Measurements from ENCODE around the gene TMPRSS2.
"Not testable (repeated sequence)": the region's sequence is repeated elsewhere in the genome, so short reads cannot be mapped to it uniquely, and the experiment has no call there.

TMPRSS2 gene

DNA sequence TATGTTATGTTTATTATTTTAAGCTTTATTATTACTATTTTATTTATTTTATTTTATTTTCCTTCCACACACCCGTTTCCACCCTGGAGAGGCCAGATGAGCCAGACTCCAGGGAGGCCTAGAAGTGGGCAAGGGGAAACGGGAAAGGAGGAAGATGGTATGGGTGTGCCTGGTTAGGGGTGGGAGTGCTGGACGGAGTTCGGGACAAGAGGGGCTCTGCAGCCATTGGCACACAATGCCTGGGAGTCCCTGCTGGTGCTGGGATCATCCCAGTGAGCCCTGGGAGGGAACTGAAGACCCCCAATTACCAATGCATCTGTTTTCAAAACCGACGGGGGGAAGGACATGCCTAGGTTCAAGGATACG is 82.4 kb downstream of the TMPRSS2 start:
- DNase-seq: no peak

- not testable (repeated sequence) for DNase-seq
Measured at GRCh38 chr21:41423305-41423636, 84.7 kb downstream of the TMPRSS2 start.

DNA sequence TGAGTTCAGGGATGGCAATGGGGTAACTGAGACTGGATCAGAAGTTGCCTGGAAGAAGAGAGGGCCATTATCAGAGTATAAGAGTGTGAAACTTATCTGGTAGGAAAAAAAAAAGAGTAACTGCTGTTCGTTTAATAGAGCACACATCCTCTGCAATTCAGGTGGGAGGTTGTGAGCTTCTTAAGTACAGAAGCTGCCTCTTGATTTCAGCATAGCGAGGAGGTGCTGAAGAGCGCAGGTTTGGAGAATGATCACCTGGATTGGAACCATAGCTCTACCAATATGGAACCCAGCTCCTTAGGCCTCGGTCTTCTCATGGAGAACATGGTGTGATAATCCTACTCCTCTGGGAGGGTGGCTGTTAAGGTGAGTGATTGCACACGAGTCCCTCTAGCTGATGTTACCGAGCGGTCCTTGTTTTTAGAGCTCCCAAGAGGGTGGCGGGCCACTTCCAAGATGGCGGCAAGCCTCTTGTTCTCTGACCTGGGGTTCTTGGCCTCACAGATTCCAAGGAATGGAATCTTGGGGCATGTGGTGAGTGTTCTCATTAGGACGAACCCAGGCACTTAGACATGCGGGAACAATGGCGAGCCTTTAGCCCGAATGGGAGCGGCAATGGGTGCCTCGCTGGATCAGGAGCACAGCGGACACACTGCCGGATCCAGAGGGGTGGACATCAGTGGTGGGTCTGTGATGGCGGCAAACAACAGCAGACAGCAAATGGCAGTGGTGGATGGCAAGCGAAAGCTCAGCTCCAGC is 85.2 kb downstream of the TMPRSS2 start:
- no peak for DNase-seq

- DNase-seq: not testable (repeated sequence)
Measured at GRCh38 chr21:41420998-41421397, 87.0 kb downstream of the TMPRSS2 start.

DNA sequence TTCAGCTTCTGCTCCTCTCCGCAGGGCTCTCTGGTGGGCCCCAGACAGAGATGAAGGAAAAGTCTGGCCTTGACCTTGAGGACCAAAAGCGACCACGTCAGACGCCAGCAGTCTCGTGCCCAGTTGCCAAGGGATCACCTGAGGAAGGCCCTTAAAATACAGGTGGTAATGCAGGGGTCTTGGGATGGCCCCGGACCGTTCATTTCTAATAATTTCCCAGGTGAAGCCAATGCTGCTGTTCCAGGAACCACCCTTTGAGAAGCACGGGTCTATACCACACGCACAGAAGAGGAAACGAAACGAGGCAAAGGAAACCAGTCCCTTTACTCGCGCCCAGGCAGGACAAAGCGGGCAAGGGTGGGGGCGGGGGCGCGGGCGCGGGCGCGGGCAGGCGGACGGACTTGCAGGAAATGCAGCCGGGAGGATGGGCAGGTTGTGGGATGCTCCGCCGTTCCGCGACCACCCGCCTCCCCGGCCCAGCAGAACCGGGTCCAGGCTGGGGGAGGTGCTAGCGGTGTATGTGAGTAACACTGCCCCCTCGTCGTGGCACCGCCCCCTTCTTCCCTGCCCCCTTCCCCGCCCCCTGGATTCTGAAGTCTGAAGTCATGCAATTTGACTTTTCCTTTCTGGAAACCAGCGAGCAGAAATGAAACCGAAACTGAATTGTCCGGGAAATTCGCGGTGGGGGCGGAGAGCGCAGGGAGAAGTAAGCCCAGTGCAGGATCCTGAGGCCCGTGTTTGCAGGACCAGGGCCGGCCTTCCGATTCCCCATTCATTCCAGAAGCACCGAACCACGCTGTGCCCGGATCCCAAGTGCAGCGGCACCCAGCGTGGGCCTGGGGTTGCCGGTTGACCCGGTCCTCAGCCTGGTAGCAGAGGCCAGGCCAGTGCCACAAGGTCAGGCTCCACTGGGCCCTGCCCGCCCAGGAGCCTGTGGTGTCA is 87.8 kb downstream of the TMPRSS2 start:
- peak; percentile 92 for DNase-seq

DNA sequence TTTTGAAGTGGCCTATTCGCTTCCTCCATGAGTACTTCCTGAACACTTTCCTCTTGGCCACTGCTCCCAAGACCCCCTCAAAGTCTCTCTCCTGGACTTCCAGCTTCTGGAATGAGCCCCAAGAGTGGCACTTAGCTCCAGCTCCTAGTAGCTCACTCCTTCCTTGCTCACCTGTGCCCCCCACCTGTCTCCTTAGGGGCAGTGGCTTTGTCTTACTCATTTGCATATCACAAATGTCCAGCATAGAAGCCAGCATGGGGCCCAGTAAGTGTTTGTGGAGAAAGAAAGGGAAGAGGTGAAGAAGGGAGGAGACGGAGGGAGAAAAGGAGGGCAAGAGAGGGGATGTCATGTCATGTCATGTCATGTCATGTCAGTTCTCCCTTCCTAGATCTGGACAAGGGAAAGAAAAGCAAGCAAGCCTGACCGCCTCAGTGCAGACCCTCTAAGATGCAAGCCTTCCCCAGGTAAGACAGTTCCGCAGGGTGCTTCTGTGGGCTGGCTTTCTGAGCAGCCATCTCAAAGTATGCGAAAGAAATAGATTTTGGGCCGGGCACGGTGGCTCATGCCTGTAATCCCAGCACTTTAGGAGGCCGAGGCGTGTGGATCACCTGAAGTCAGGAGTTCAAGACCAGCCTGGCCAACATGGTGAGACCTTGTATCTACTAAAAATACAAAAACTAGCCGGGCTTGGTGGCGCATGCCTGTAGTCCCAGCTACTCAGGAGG is 88.8 kb downstream of the TMPRSS2 start:
- no peak for DNase-seq

GRCh38 chr21:41418393-41418792 is 89.6 kb downstream of the TMPRSS2 start:
- no peak for DNase-seq

- DNase-seq: not testable (repeated sequence)
Measured at GRCh38 chr21:41417505-41417904, 90.5 kb downstream of the TMPRSS2 start.

Data from right forelimb (tissue), 1 donor.